ENCODE measurements around the gene BARHL1. TPM values are rescaled to one million over a fixed set of nuclear protein-coding genes. Genes with fewer than 3 reads are reported as not detected.

The BARHL1 gene
- total RNA-seq, 2 experiments from 2014 or later = not detected

DNA sequence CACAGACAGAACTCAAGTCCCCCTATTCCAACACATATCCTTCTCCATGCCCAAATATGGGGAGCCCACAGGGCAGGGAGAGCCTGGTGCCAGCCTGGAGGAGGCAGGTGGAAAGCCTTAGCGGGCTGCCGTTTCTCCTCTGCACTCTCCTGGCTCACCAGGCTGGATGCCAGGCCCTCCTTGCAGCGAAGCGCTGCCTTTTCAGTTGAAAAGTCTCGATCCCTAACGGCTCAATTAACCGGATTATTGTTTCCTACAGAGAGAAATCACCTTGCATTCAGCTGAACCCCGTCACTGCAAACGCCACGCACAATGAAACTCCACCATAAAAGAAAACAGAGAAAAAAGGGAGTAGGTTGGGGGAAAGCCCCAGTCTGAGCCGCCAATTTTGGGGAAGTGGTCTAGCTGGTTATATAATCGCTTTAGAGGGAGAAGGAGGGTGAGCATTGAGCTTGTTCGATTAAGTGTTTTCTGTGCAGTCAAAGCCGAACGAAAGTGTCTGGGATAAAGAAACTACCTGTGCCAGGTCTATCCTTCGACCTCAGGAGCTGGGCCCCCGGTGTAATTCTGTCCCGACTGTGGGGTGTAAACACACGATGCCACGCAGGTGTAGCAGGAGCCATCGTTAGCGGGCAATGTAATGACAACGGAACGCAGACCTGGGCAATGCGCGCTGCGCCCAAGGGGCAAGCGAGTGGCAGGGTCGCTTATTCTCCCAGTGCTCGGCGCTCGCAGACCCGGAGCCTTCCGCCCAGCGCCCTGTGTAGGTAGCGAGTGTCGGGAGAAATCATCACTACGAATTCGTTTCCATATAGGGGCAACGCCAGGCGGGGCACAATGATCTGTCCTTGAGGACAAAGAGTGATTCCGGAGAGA is 3.8 kb downstream of the BARHL1 start:
- no peaks in the 10 kb centered on the region for H3K9me3 Mint-ChIP-seq
- H3K27ac Mint-ChIP-seq = no peak overlapping the region
- H3K27me3 Mint-ChIP-seq = peaks cover 79% of the 10 kb centered on the region
- H3K4me3 Mint-ChIP-seq = no peak overlapping the region
- H3K36me3 Mint-ChIP-seq (ENCODE audit: low read depth) = no peaks in the 10 kb centered on the region
- DNase-seq = no peak
- H3K4me1 Mint-ChIP-seq = peaks cover 8% of the 10 kb centered on the region
- POLR2A ChIA-PET = interaction anchor here (1.9 kb wide), 1 partner anchor 15 kb away, joined by 4 read pairs; no protein-coding TSS in a partner anchor
- CTCF ChIA-PET = no interaction called here

DNA sequence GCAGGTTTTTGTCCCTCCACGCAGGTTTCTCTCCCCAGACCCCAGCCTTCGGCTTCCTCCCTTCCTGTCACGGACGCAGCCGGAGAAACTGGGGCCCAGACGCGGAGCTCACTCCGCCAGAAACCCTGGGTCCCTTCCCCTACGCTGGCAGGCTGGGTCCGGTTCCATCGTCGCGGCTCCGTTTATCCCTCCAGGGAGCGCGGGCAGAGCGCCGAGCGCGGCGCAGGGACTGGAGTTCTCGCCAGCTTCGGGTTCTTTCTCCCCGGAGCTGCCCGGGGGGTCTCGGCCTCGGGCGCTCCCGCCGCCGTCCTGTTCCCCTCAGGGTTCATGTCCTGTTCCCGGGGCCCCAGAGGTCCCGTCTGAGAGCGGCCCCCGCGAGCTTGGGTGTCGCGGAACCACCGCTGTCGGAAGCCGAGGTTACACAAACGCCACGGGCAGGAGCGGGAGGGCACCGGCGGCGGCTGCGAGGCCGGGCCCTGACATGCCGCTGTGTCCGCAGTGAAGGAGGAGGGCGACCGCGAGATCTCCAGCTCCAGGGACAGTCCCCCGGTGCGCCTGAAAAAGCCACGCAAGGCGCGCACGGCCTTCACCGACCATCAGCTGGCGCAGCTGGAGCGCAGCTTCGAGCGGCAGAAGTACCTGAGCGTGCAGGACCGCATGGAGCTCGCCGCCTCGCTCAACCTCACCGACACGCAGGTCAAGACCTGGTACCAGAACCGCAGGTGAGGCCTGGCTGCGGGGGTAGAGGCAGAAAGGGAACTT is 4.6 kb downstream of the BARHL1 start:
- DNase-seq = no peak
- Mint-ChIP-seq H3K4me3 (no peak overlapping the region), H3K9me3 (no peaks in the 10 kb centered on the region), H3K27me3 (peaks cover 79% of the 10 kb centered on the region), H3K36me3 (ENCODE audit: low read depth) (no peaks in the 10 kb centered on the region), H3K27ac (no peak overlapping the region), H3K4me1 (peaks cover 2% of the 10 kb centered on the region)
- ChIA-PET POLR2A (interaction anchor here (1.2 to 1.9 kb wide), 2 partner anchors 14 to 83 kb away, joined by 4 read pairs; partner anchors contain the start of gene DDX31), CTCF (interaction anchor here (0.5 kb wide), 1 partner anchor 267 kb away, joined by 4 read pairs; no protein-coding TSS in a partner anchor)

DNA sequence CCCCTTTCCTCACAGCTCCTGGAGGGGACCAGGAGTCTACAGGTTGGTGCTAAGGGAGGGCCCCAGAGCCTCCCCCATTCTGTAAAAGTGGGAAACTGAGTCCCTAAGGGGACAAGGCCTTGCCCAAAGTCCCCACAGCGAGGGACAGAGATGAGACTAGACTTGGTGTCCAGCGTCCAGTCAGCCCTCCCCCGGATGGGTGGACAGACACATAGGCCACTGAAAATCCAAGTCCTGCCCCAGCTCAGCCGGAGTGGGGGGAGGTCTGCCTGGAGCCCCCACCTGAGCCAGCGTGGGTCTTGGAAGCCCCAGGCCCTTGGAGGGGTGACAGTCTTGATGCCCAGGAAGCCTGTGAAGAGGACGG is 5.2 kb downstream of the BARHL1 start:
- ChIA-PET CTCF (no interaction called here), POLR2A (interaction anchor here (1.2 to 1.9 kb wide), 2 partner anchors 13 to 82 kb away, joined by 4 read pairs; partner anchors contain the start of gene DDX31)
- DNase-seq = no peak
- H3K27me3 Mint-ChIP-seq = peaks cover 78% of the 10 kb centered on the region
- H3K4me1 Mint-ChIP-seq = peaks cover 2% of the 10 kb centered on the region
- no peaks in the 10 kb centered on the region for H3K36me3 Mint-ChIP-seq (ENCODE audit: low read depth)
- H3K9me3 Mint-ChIP-seq = no peaks in the 10 kb centered on the region
- no peak overlapping the region for H3K27ac Mint-ChIP-seq
- no peak overlapping the region for H3K4me3 Mint-ChIP-seq

GRCh38 chr9:132588098-132588497 is 5.7 kb downstream of the BARHL1 start:
- Mint-ChIP-seq H3K4me3 (no peak overlapping the region), H3K27me3 (peaks cover 74% of the 10 kb centered on the region), H3K4me1 (peaks cover 2% of the 10 kb centered on the region), H3K9me3 (no peaks in the 10 kb centered on the region), H3K36me3 (ENCODE audit: low read depth) (no peaks in the 10 kb centered on the region), H3K27ac (no peak overlapping the region)
- DNase-seq = no peak
- CTCF ChIA-PET = no interaction called here
- POLR2A ChIA-PET = interaction anchor here (1.2 kb wide), 1 partner anchor 82 kb away, joined by 4 read pairs; the partner anchor contains the start of gene DDX31

GRCh38 chr9:132588501-132589147 is 6.2 kb downstream of the BARHL1 start:
- CTCF ChIA-PET = no interaction called here
- H3K4me3 Mint-ChIP-seq = no peak overlapping the region
- POLR2A ChIA-PET = no interaction called here

DNA sequence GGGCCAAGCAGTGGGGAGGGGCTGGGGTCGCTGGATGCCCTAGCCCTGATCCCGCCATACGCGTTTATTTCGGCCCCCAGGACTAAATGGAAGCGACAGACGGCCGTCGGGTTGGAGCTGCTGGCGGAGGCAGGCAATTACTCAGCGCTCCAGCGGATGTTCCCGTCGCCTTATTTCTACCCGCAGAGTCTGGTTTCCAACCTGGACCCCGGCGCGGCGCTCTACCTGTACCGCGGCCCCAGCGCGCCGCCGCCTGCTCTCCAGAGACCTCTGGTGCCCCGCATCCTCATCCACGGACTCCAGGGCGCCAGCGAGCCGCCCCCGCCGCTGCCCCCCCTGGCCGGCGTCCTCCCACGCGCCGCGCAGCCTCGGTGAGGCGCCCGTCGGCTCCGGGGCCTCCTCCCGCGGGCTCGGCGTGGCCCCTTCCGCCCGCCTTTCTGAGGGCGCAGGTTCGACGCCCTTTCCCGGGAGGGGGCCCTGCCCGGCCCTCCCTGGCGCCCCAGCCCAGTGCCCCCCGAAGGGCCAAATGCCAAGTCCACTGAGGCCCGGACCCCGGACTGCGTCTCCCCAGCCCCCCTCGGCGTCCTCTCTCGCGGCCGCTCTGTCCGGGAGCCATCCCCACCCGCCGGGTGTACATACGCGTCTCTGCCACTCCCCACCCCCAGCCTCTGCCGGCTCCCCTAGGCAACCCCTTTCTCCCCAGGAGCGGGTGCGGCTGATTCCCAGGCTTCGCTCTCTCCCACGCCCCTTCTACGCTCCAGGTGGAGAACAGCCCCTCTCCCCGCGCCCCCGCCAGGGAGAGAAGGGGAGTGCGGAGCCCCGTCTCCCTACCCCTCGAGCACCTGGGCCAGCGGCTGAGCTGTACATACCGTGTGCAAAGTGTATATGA is 7.0 kb downstream of the BARHL1 start:
- peaks cover 2% of the 10 kb centered on the region for H3K4me1 Mint-ChIP-seq
- ChIA-PET CTCF (no interaction called here), POLR2A (no interaction called here)
- no peaks in the 10 kb centered on the region for H3K9me3 Mint-ChIP-seq
- H3K36me3 Mint-ChIP-seq (ENCODE audit: low read depth) = no peaks in the 10 kb centered on the region
- peaks cover 64% of the 10 kb centered on the region for H3K27me3 Mint-ChIP-seq
- no peak for DNase-seq
- H3K27ac Mint-ChIP-seq = no peak overlapping the region
- no peak overlapping the region for H3K4me3 Mint-ChIP-seq

More at GRCh38 chr9:132588501-132589147, 6.2 kb downstream of the BARHL1 start:
- Mint-ChIP-seq H3K27ac (no peak overlapping the region), H3K4me1 (peaks cover 2% of the 10 kb centered on the region), H3K9me3 (no peaks in the 10 kb centered on the region), H3K27me3 (peaks cover 69% of the 10 kb centered on the region), H3K36me3 (ENCODE audit: low read depth) (no peaks in the 10 kb centered on the region)
- DNase-seq = no peak

GRCh38 chr9:132590037-132590317 is 7.6 kb downstream of the BARHL1 start:
- Mint-ChIP-seq H3K9me3 (no peaks in the 10 kb centered on the region), H3K36me3 (ENCODE audit: low read depth) (no peaks in the 10 kb centered on the region), H3K27me3 (peaks cover 58% of the 10 kb centered on the region), H3K4me1 (peaks cover 2% of the 10 kb centered on the region), H3K27ac (no peak overlapping the region), H3K4me3 (no peak overlapping the region)
- no peak for DNase-seq
- POLR2A ChIA-PET = no interaction called here
- CTCF ChIA-PET = no interaction called here

DNA sequence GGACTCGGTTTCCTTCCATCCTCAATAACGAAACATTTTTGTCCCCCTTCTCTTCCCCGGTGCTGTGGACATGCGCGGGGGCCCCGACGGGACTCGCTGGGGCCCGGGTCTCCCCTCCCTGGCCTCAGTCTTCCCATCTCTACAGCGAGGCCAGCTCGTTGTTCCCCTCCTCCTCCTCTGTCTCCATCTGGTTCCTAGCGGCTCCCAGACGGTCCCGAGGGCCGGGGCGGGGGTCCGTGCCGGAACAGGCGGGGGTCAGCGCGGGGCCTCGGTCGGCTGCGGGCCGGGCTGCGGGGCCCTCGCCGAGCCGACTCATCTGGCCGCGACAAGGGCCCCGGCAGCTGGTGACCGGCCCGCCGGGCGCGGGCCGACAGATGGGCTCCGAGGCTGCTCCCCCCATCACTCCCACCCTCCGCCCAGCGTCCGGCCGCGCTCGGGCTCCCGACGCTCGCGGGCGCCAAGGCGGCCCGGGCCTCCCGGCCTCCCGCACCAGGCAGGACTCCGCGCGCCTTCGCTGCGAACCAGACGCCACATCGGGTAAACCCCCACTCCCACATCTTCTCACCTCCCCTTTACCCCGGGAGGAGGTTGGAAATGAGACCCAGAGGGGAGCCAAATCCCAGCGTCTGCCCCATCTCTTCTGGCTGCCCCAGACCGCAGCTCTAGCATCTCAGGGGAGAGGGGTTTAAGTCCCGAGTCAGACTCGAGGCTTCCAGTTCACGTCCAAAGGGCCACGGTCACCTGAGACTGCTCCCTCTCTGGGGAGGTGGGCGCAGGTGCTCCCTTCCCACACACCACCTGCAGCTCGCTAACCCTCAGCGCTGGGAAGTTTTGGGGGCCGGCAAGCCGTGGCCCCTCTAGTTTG is 8.1 kb downstream of the BARHL1 start:
- H3K9me3 Mint-ChIP-seq = no peaks in the 10 kb centered on the region

DNA sequence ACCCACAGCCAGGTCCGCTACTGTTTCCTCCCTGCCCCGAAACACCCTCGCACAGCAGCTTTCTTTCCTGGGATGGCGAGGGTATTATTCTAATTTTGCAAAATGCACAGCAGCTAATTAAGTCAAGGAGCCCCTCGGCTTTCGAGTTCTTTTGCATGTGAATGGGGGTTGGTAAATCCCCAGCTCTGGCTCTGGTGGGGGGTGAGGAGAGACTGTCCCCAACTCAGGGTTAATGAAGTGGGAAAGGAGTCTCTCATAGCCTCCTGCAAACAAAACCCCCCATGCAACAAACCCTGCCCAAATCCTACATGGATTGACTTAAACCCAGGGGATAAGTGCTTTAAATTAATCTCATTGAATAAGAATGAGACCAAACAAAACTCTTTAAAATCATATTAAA is 8.8 kb downstream of the BARHL1 start:
- Mint-ChIP-seq H3K27ac (no peak overlapping the region), H3K9me3 (no peaks in the 10 kb centered on the region), H3K4me3 (no peak overlapping the region), H3K36me3 (ENCODE audit: low read depth) (no peaks in the 10 kb centered on the region), H3K27me3 (peaks cover 46% of the 10 kb centered on the region), H3K4me1 (no peaks in the 10 kb centered on the region)
- DNase-seq = no peak
- CTCF ChIA-PET = no interaction called here
- POLR2A ChIA-PET = no interaction called here

More for the DNA sequence above, 8.1 kb downstream of the BARHL1 start:
- Mint-ChIP-seq H3K36me3 (ENCODE audit: low read depth) (no peaks in the 10 kb centered on the region), H3K27me3 (peaks cover 53% of the 10 kb centered on the region), H3K27ac (no peak overlapping the region), H3K4me3 (no peak overlapping the region), H3K4me1 (peaks cover 2% of the 10 kb centered on the region)
- POLR2A ChIA-PET = no interaction called here
- CTCF ChIA-PET = no interaction called here
- no peak for DNase-seq

- H3K27ac Mint-ChIP-seq = no peak overlapping the region
- H3K4me1 Mint-ChIP-seq = no peaks in the 10 kb centered on the region
- H3K27me3 Mint-ChIP-seq = peaks cover 40% of the 10 kb centered on the region
- no peak overlapping the region for H3K4me3 Mint-ChIP-seq
- no peaks in the 10 kb centered on the region for H3K9me3 Mint-ChIP-seq
- ChIA-PET CTCF (no interaction called here), POLR2A (no interaction called here)
- H3K36me3 Mint-ChIP-seq (ENCODE audit: low read depth) = no peaks in the 10 kb centered on the region
- no peak for DNase-seq
These were observed 9.4 kb downstream of the BARHL1 start for GRCh38 chr9:132591751-132592314.

GRCh38 chr9:132592451-132592850 is 10.0 kb downstream of the BARHL1 start:
- ChIA-PET POLR2A (no interaction called here), CTCF (no interaction called here)
- Mint-ChIP-seq H3K36me3 (ENCODE audit: low read depth) (no peaks in the 10 kb centered on the region), H3K4me3 (no peak overlapping the region), H3K27me3 (peaks cover 37% of the 10 kb centered on the region), H3K4me1 (no peaks in the 10 kb centered on the region), H3K27ac (no peak overlapping the region), H3K9me3 (no peaks in the 10 kb centered on the region)
- no peak for DNase-seq

DNA sequence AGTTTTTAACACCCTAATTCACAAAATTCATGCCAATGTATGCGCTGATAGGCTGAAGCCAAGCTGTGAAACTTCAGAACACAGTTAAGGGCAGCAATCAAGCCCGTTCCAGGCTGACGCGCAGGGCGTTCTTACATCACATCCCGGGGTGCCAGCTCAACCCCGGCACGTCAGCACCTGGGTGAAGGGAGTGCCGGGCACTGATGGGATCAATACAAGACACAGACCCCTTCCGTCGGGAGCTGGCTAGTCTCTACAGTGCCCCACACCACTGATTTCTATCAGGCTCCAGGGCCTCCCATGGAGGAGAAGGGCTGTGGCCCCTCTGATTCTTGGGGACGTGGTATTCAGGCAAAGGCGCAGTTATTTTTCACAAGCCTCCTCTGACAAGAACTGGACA is 12.0 kb downstream of the BARHL1 start:
- Mint-ChIP-seq H3K27ac (no peak overlapping the region), H3K9me3 (no peaks in the 10 kb centered on the region), H3K4me1 (no peaks in the 10 kb centered on the region), H3K4me3 (no peak overlapping the region), H3K27me3 (peaks cover 21% of the 10 kb centered on the region), H3K36me3 (ENCODE audit: low read depth) (no peaks in the 10 kb centered on the region)
- ChIA-PET CTCF (no interaction called here), POLR2A (no interaction called here)
- DNase-seq = no peak

All from activated CD4-positive, alpha-beta memory T cell treated with anti-CD3 and anti-CD28 coated beads, Interleukin-2, amount 10 ng/mL, durations not matched to agents 7 days and 5 days (primary cell).